CD4-positive, alpha-beta T cell treated with Interleukin-1 beta for 1 hour (primary cell): Measurements from ENCODE around the gene FIBCD1.
A peak's percentile ranks its signal among the peaks of the same experiment; 100 is the strongest.

ENCODE experiments used
- DNase-seq, 2 donors: peaks; one replicate each; pipeline ENCODE4 v3.0.0-alpha.2; 2020 to 2022

FIBCD1 gene

GRCh38 chr9:130893341-130894101, 45.5 kb downstream of the FIBCD1 start:
- DNase-seq: peak; percentile 2 to 61

GRCh38 chr9:130892477-130893304, 46.4 kb downstream of the FIBCD1 start:
- DNase-seq: no peak

- DNase-seq: no peak
Measured at GRCh38 chr9:130891688-130892476, 47.2 kb downstream of the FIBCD1 start.

GRCh38 chr9:130890870-130891687, 48.0 kb downstream of the FIBCD1 start:
- DNase-seq: no peak

GRCh38 chr9:130890124-130890523, 48.9 kb downstream of the FIBCD1 start:
- DNase-seq: no peak

GRCh38 chr9:130888146-130888885, 50.7 kb downstream of the FIBCD1 start:
- no peak for DNase-seq

- DNase-seq: no peak
Measured at GRCh38 chr9:130887494-130888144, 51.4 kb downstream of the FIBCD1 start.

GRCh38 chr9:130886981-130887380, 52.1 kb downstream of the FIBCD1 start:
- no peak for DNase-seq

GRCh38 chr9:130885484-130886375, 53.3 kb downstream of the FIBCD1 start:
- no peak for DNase-seq

GRCh38 chr9:130884542-130885483, 54.2 kb downstream of the FIBCD1 start:
- DNase-seq: no peak

GRCh38 chr9:130884111-130884531, 54.9 kb downstream of the FIBCD1 start:
- DNase-seq: no peak

- no peak for DNase-seq
Measured at GRCh38 chr9:130883479-130883878, 55.6 kb downstream of the FIBCD1 start.

- no peak for DNase-seq
Measured at GRCh38 chr9:130882696-130883225, 56.3 kb downstream of the FIBCD1 start.

GRCh38 chr9:130881516-130881915, 57.5 kb downstream of the FIBCD1 start:
- no peak for DNase-seq

- DNase-seq: no peak
Measured at GRCh38 chr9:130880599-130881220, 58.3 kb downstream of the FIBCD1 start.

- DNase-seq: no peak
Measured at GRCh38 chr9:130879863-130880411, 59.1 kb downstream of the FIBCD1 start.

- no peak for DNase-seq
Measured at GRCh38 chr9:130878295-130878694, 60.8 kb downstream of the FIBCD1 start.

GRCh38 chr9:130877300-130877699, 61.7 kb downstream of the FIBCD1 start:
- no peak for DNase-seq
